Nasal cavity respiratory epithelium epithelial cell of viscerocranial mucosa (primary cell): ENCODE measurements around the gene CSF1. TPM values are rescaled to one million over a fixed set of nuclear protein-coding genes. Genes with fewer than 3 reads are reported as not detected.

ENCODE experiments used
- total RNA-seq: library from RNA; depleted of rRNA; stranded (reverse); fragments of >200 nt; gene quantifications from 2 replicates; pipeline ENCODE4 v1.2.3, GENCODE V29; 2014

Gene CSF1
- total RNA-seq, result 0.68 and 11.7 TPM in 2 replicates

GRCh38 chr1:109910123-109910962 lies at the start of gene CSF1:
Gene CSF1, plus strand, starts transcription at chr1:109910849. Its CDS starts 175 bp downstream, at chr1:109911024.

Other genes starting within 250 kb of the CSF1 start
- gene GSTM2, start 242.8 kb upstream of the CSF1 start, total RNA-seq, result 0.34 and 9.2 TPM in 2 replicates
- 1.4 TPM in 1 of 2 replicates, not detected in the other for gene GSTM1, start 223.0 kb upstream of the CSF1 start, total RNA-seq
- not detected in 2 replicates for gene GSTM5, start 198.6 kb upstream of the CSF1 start, total RNA-seq
- 10.5 and 28.0 TPM in 2 replicates for gene GSTM3, start 169.8 kb upstream of the CSF1 start, total RNA-seq
- gene EPS8L3, start 146.9 kb upstream of the CSF1 start, total RNA-seq, result not detected in 2 replicates
- 62.5 and 93.9 TPM in 2 replicates for gene AHCYL1, start 73.9 kb downstream of the CSF1 start, total RNA-seq
- gene STRIP1, start 123.8 kb downstream of the CSF1 start, total RNA-seq, result 42.7 and 61.8 TPM in 2 replicates
- not detected in 2 replicates for gene ALX3, start 159.8 kb downstream of the CSF1 start, total RNA-seq
- not detected in 2 replicates for gene UBL4B, start 201.6 kb downstream of the CSF1 start, total RNA-seq
- gene SLC6A17, start 239.6 kb downstream of the CSF1 start, total RNA-seq, result under 0.01 TPM in 2 replicates